HCT116 (cell line): Measurements from ENCODE around the gene WDPCP. TPM values are rescaled to one million over a fixed set of nuclear protein-coding genes. Genes with fewer than 3 reads are reported as not detected.
"Not testable (repeated sequence)": the region's sequence is repeated elsewhere in the genome, so short reads cannot be mapped to it uniquely, and the experiment has no call there.

ENCODE experiments used
- ATAC-seq: fragments of 200-7000 bp; cut with Tn5 transposase; 2 replicates; pipeline ENCODE4 v1.9.1; 2020; ENCODE audit warnings: mild to moderate bottlenecking, moderate library complexity
- BruUV-seq: library from RNA; stranded (reverse); fragments of 400-500 nt; replicated peaks from 2 replicates; lab custom pipeline; 2021; lab: Mats Ljungman, UMichigan
- CTCF ChIA-PET: fragments of 300-600 bp; sonication (Branson Sonifier 250); formaldehyde crosslinking; loops from one replicate; lab custom pipeline; 2021; ENCODE audit warnings: antibody characterized with exemption; lab: Charles Lee
- POLR2A ChIA-PET: fragments of 300-600, 350-600 bp; sonication (Branson Sonifier 250); formaldehyde crosslinking; loops from one replicate; lab custom pipeline; 2021; ENCODE audit warnings: antibody characterized with exemption; lab: Charles Lee
- RAD21 ChIA-PET, 2 experiments: fragments of 300-600 bp; sonication (Branson Sonifier 250); formaldehyde crosslinking; loops; one replicate each; lab custom pipeline; 2023; ENCODE audit warnings: low total read pairs in 2 of 2; ENCODE audit not compliant: uncharacterized antibody in 2 of 2, unreplicated experiment in 2 of 2, low non-redundant PET in 1 of 2; lab: Charles Lee
- DNase-seq: peaks from one replicate; pipeline ENCODE4 v3.0.0-alpha.2; 2010; ENCODE audit warnings: low read depth, low spot score
- H2AFZ ChIP-seq: fragments of 200-600 bp; shearing (Covaris generic), sonication (generic); 2 replicates; pipeline ENCODE4 v1.6.1; 2017; ENCODE audit warnings: low read depth, mixed run types, mixed read lengths, antibody characterized with exemption, low read length; ENCODE audit not compliant: poor library complexity, severe bottlenecking
- H3K27ac ChIP-seq: 2 replicates; pipeline ENCODE4 v1.5.1; 2012; ENCODE audit warnings: low read depth, low read length
- H3K27me3 ChIP-seq: fragments of 200-600 bp; sonication (generic); 2 replicates; pipeline ENCODE4 v1.6.1; 2016; ENCODE audit warnings: mixed run types, low read length, mixed read lengths; ENCODE audit not compliant: insufficient read depth
- H3K36me3 ChIP-seq, 2 experiments: fragments of 200-500 bp in 1 of 2; fragments of 200-600 bp in 1 of 2; sonication (Bioruptor generic) in 1 of 2; sonication (generic) in 1 of 2; 2 replicates each; pipeline versions ENCODE4 v1.5.1 to v1.6.1; 2014 to 2016; ENCODE audit warnings: low read length in 2 of 2, inconsistent platforms in 1 of 2, mixed read lengths in 1 of 2, mixed run types in 1 of 2; ENCODE audit not compliant: insufficient read depth in 2 of 2, control insufficient read depth in 1 of 2
- H3K4me1 ChIP-seq, 2 experiments: fragments of 200-600 bp in 1 of 2; sonication (generic) in 1 of 2; 2 replicates each; pipeline versions ENCODE4 v1.5.1 to v1.6.1; 2012 to 2017; ENCODE audit warnings: low read length in 2 of 2, inconsistent platforms in 1 of 2, mild to moderate bottlenecking in 1 of 2, mixed read lengths in 1 of 2, mixed run types in 1 of 2, moderate library complexity in 1 of 2; ENCODE audit not compliant: insufficient read depth in 2 of 2, control insufficient read depth in 1 of 2
- H3K4me2 ChIP-seq: fragments of 200-600 bp; sonication (generic); 2 replicates; pipeline ENCODE4 v1.6.1; 2017; ENCODE audit warnings: mixed run types, low read length, mixed read lengths
- H3K4me3 ChIP-seq, 2 experiments: fragments of 200-600 bp in 1 of 2; sonication (generic) in 1 of 2; replicated peaks in 1 of 2; 2 replicates each; pipeline ENCODE4 v1.5.1; 2011 to 2016; ENCODE audit warnings: low read length in 2 of 2, control low read depth in 1 of 2, low read depth in 1 of 2, mild to moderate bottlenecking in 1 of 2, mixed read lengths in 1 of 2, mixed run types in 1 of 2
- H3K79me2 ChIP-seq: fragments of 200-600 bp; sonication (generic); 2 replicates; pipeline ENCODE4 v1.6.1; 2017; ENCODE audit warnings: mild to moderate bottlenecking, mixed run types, low read length, moderate library complexity, mixed read lengths; ENCODE audit not compliant: insufficient read depth
- H3K9ac ChIP-seq: fragments of 200-600 bp; sonication (generic); 2 replicates; pipeline ENCODE4 v1.6.1; 2016; ENCODE audit warnings: low read length, mixed read lengths
- H3K9me2 ChIP-seq: fragments of 200-600 bp; sonication (generic), shearing (Covaris generic); 2 replicates; pipeline ENCODE4 v1.6.1; 2017; ENCODE audit warnings: mixed run types, mild to moderate bottlenecking, moderate library complexity; ENCODE audit not compliant: insufficient read depth
- H3K9me3 ChIP-seq, 2 experiments: fragments of 200-500 bp in 1 of 2; fragments of 200-600 bp in 1 of 2; sonication (Bioruptor generic) in 1 of 2; sonication (generic) in 1 of 2; 2 replicates each; pipeline ENCODE4 v1.6.1; 2014 to 2017; ENCODE audit warnings: low read length in 2 of 2, mixed read lengths in 2 of 2, inconsistent platforms in 1 of 2, low read depth in 1 of 2, mild to moderate bottlenecking in 1 of 2, mixed run types in 1 of 2, moderate library complexity in 1 of 2; ENCODE audit not compliant: control insufficient read depth in 1 of 2, insufficient read depth in 1 of 2
- H4K20me1 ChIP-seq: fragments of 200-600 bp; sonication (generic), shearing (Covaris generic); 2 replicates; pipeline ENCODE4 v1.6.1; 2017; ENCODE audit warnings: mixed run types, mild to moderate bottlenecking, moderate library complexity; ENCODE audit not compliant: insufficient read depth
- ATF3 ChIP-seq: IDR thresholded peaks from 2 replicates; pipeline ENCODE4 v1.6.1; 2012
- CBX3 ChIP-seq: IDR thresholded peaks from 2 replicates; pipeline ENCODE4 v1.6.1; 2012; ENCODE audit warnings: low read depth
- CEBPB ChIP-seq: IDR thresholded peaks from 2 replicates; pipeline ENCODE4 v1.6.1; 2012; ENCODE audit warnings: low read depth
- EZH2phosphoT487 ChIP-seq: fragments of 200-600 bp; IDR thresholded peaks from 2 replicates; pipeline ENCODE4 v1.6.1; 2018; ENCODE audit warnings: antibody characterized with exemption, borderline replicate concordance
- POLR2A ChIP-seq: IDR thresholded peaks from 2 replicates; pipeline ENCODE4 v1.7.0; 2011; ENCODE audit warnings: borderline replicate concordance; ENCODE audit not compliant: insufficient read depth, insufficient read length; ENCODE audit errors: extremely low read depth
- REST ChIP-seq: IDR thresholded peaks from 2 replicates; pipeline ENCODE4 v1.6.1; 2012; ENCODE audit warnings: low read depth
- TCF7L2 ChIP-seq: IDR thresholded peaks from 2 replicates; pipeline ENCODE4 v1.7.0; 2011; ENCODE audit warnings: borderline replicate concordance, inconsistent platforms; ENCODE audit not compliant: insufficient read depth, insufficient read length; ENCODE audit errors: extremely low read depth
- ZNF274 ChIP-seq: fragments of 200-500 bp; sonication (Bioruptor generic); IDR thresholded peaks from 2 replicates; pipeline ENCODE4 v1.6.1; 2014; ENCODE audit warnings: mild to moderate bottlenecking, low read depth, low read length, inconsistent platforms
- intact Hi-C: fragments of 100-400 bp; cut with micrococcal nuclease; formaldehyde crosslinking; loops from 2 replicates; pipeline ENCODE4 v1.10.0; 2022
- total RNA-seq: library from RNA; stranded (reverse); gene quantifications from one replicate; pipeline ENCODE4 v1.2.1, GENCODE V29; 2021; ENCODE audit not compliant: unreplicated experiment

Gene WDPCP
- total RNA-seq, 1 experiment from 2014 or later, result 4.1 TPM

- Histone ChIP-seq H3K9ac (no peak overlapping the region), H4K20me1 (no peaks in the 10 kb centered on the region), H3K27ac (no peak overlapping the region), H3K9me2 (no peaks in the 10 kb centered on the region), H3K4me2 (no peak overlapping the region), H3K36me3 (no peaks in the 10 kb centered on the region), H3K9me3 (no peaks in the 10 kb centered on the region), H3K4me1 (no peaks in the 10 kb centered on the region), H2AFZ (no peak overlapping the region), H3K4me3 (no peak overlapping the region), H3K79me2 (no peaks in the 10 kb centered on the region), H3K27me3 (no peaks in the 10 kb centered on the region)
- BruUV-seq, result no TSS peak
- ChIA-PET POLR2A (no interaction called here), RAD21 (no interaction called here), CTCF (no interaction called here)
- no peak for TF ChIP-seq CEBPB
- no peak for TF ChIP-seq REST
- no peak for TF ChIP-seq POLR2A
- no peak for TF ChIP-seq ZNF274
- TF ChIP-seq TCF7L2, result no peak
- no peak for TF ChIP-seq EZH2phosphoT487
- no peak for TF ChIP-seq ATF3
- no peak for TF ChIP-seq CBX3
- no peak for ATAC-seq
- intact Hi-C loops, result no loop called here
- DNase-seq, result no peak
Observed at GRCh38 chr2:63364866-63365265, 223.4 kb downstream of the WDPCP start.

GRCh38 chr2:63357722-63358121 is 230.6 kb downstream of the WDPCP start:
- DNase-seq, intact Hi-C loops, ATAC-seq, H4K20me1 ChIP-seq, RAD21 ChIA-PET, H3K9ac ChIP-seq, H3K4me2 ChIP-seq, POLR2A ChIA-PET, BruUV-seq, H3K4me1 ChIP-seq, H3K4me3 ChIP-seq, H3K27me3 ChIP-seq, CTCF ChIA-PET, H3K27ac ChIP-seq, H3K9me3 ChIP-seq, H3K9me2 ChIP-seq, H3K36me3 ChIP-seq, H3K79me2 ChIP-seq, H2AFZ ChIP-seq: not testable (repeated sequence)
